Nephron (organoid): ENCODE data around the gene AMN1.

ENCODE experiments used
- H3K27ac Mint-ChIP-seq, 3 experiments: 2 replicates each; pipeline ENCODE4 v1.8.0; 2020; ENCODE audit warnings: mixed read lengths in 3 of 3, mild to moderate bottlenecking in 2 of 3, moderate library complexity in 1 of 3
- H3K27me3 Mint-ChIP-seq: 2 replicates; pipeline ENCODE4 v1.8.0; 2021; ENCODE audit warnings: low read depth, mild to moderate bottlenecking, moderate library complexity, mixed read lengths
- H3K36me3 Mint-ChIP-seq: 2 replicates; pipeline ENCODE4 v1.8.0; 2020; ENCODE audit warnings: low read depth, mixed read lengths
- H3K4me1 Mint-ChIP-seq: 2 replicates; pipeline ENCODE4 v1.8.0; 2020; ENCODE audit warnings: mixed read lengths
- H3K4me3 Mint-ChIP-seq, 3 experiments: 2 replicates each; pipeline ENCODE4 v1.8.0; 2020; ENCODE audit warnings: mild to moderate bottlenecking in 3 of 3, mixed read lengths in 3 of 3, moderate library complexity in 2 of 3
- H3K9me3 Mint-ChIP-seq: 2 replicates; pipeline ENCODE4 v1.8.0; 2020; ENCODE audit warnings: mixed read lengths
- TF ChIP-seq, protein P1 (sequence below), 3 experiments: fragments of 200-600 bp; sonication (generic); IDR thresholded peaks; one replicate each; pipeline ENCODE4 v1.5.0; 2021; ENCODE audit warnings: antibody characterized with exemption in 3 of 3; ENCODE audit not compliant: unreplicated experiment in 3 of 3

Gene AMN1

DNA sequence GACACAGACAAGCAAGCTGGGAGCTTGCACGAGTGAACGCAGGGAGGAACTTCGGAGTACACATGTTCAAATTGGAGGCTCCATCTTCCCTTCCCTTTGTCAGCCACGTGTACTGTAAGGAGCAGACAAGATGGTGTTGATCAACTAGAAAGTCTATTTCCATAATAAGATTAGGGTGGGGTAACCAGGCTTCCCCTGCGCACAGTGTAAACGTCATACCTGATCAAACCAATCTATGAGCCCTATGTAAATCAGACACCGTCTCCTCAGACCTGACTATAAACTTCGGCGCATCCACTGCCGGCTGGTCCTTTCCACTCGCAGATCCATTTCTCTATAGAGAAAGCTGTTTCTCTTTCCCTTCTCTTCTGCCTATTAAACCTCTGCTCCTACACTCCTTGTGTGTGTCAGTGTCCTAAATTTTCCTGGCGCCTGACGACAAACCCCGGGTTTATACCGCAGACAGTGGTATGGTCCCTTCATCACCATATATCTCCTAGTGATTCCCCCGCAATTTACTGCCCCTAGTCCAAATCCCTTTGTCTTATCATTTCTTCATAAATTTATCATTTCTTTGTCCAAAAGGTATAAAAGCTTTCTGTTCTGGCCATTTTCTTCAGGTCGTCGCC, 76.8 kb downstream of the AMN1 start:
- H3K36me3 Mint-ChIP-seq, result no peaks in the 10 kb centered on the region
- TF ChIP-seq, protein P1, sequence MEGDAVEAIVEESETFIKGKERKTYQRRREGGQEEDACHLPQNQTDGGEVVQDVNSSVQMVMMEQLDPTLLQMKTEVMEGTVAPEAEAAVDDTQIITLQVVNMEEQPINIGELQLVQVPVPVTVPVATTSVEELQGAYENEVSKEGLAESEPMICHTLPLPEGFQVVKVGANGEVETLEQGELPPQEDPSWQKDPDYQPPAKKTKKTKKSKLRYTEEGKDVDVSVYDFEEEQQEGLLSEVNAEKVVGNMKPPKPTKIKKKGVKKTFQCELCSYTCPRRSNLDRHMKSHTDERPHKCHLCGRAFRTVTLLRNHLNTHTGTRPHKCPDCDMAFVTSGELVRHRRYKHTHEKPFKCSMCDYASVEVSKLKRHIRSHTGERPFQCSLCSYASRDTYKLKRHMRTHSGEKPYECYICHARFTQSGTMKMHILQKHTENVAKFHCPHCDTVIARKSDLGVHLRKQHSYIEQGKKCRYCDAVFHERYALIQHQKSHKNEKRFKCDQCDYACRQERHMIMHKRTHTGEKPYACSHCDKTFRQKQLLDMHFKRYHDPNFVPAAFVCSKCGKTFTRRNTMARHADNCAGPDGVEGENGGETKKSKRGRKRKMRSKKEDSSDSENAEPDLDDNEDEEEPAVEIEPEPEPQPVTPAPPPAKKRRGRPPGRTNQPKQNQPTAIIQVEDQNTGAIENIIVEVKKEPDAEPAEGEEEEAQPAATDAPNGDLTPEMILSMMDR (IDR thresholded peaks at IDR 0.05; ENCODE audit: unreplicated experiment in 3 of 3), result no peak
- H3K9me3 Mint-ChIP-seq, result no peaks in the 10 kb centered on the region
- peak overlapping the region; percentile 9 to 87 (median 58) for H3K27ac Mint-ChIP-seq
- H3K4me3 Mint-ChIP-seq, result no peak overlapping the region
- no peaks in the 10 kb centered on the region for H3K27me3 Mint-ChIP-seq
- peaks cover 9% of the 10 kb centered on the region for H3K4me1 Mint-ChIP-seq

DNA sequence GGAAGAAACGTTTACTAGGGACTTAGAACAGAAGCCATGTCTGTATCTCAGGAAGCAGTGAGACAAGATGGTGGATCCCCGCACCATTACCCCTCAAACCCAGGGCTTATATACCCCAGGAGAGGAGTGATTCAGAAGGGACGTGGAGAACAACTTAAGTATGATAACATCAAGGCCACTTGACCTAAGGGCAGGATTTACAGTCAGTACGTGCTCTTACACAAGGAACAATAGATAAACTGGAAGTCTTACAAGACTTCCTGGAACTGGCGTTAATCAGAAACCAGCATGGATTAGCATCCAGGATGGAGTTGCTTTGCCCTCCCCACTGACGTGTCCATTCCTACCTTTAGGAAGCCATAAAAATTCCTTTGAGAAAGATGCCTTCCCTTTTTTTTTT, 77.9 kb downstream of the AMN1 start:
- no peaks in the 10 kb centered on the region for H3K36me3 Mint-ChIP-seq
- TF ChIP-seq, protein P1 (IDR thresholded peaks at IDR 0.05; ENCODE audit: unreplicated experiment in 3 of 3), result no peak

DNA sequence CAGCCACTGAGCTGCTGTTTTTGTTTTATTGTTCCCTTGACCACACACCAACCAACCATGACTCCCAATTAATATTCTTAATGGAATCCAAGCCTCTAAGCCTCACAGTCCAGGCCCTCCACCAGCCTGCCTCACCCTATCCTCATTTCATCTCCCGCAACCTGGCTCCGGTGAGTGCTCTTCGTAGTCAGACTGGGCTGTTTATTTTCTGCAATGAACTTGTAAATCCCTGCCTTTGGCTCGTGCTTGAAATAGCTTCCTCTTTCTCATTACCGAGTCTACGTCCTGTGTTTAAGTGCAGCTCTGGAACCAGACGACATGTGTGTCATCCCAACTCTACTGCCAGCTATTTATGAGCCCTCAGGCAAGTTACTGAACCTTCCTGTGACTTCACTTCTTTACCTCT, 81.7 kb downstream of the AMN1 start:
- peak overlapping the region in 1 of 3 experiments; percentile 2 for H3K27ac Mint-ChIP-seq
- H3K27me3 Mint-ChIP-seq, result no peaks in the 10 kb centered on the region
- no peaks in the 10 kb centered on the region for H3K36me3 Mint-ChIP-seq
- peaks cover 15% of the 10 kb centered on the region for H3K4me1 Mint-ChIP-seq
- no peaks in the 10 kb centered on the region for H3K9me3 Mint-ChIP-seq
- TF ChIP-seq, protein P1 (IDR thresholded peaks at IDR 0.05; ENCODE audit: unreplicated experiment in 3 of 3), result no peak
- H3K4me3 Mint-ChIP-seq, result no peak overlapping the region

More for the DNA sequence above, 77.9 kb downstream of the AMN1 start:
- Mint-ChIP-seq H3K27me3 (no peaks in the 10 kb centered on the region), H3K4me3 (no peak overlapping the region), H3K27ac (peak overlapping the region; percentile 61 to 87 (median 81)), H3K4me1 (peaks cover 13% of the 10 kb centered on the region), H3K9me3 (no peaks in the 10 kb centered on the region)

DNA sequence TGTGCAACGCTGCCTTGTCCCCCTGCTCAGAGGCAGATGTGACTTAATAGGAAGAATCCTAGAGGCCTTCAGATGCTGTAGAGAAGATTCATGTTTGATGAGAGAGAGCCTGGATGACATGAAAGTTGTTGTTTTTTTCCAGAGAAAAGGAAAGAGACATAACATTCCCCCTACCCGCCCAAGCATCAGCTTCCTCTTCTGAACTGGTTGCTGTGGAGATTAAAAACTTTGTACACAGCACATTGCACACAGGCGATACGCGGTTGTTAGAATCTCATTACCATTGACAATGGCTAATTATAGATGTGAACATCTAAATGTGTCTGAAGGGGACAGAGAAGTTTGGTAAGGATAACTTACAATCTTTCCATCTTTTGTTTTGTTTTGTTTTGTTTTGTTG, 82.9 kb downstream of the AMN1 start:
- Mint-ChIP-seq H3K4me3 (no peak overlapping the region), H3K4me1 (peaks cover 23% of the 10 kb centered on the region), H3K27me3 (no peaks in the 10 kb centered on the region), H3K27ac (peak overlapping the region; percentile 4 to 59 (median 26)), H3K9me3 (no peaks in the 10 kb centered on the region), H3K36me3 (no peaks in the 10 kb centered on the region)
- TF ChIP-seq, protein P1 (IDR thresholded peaks at IDR 0.05; ENCODE audit: unreplicated experiment in 3 of 3), result no peak

DNA sequence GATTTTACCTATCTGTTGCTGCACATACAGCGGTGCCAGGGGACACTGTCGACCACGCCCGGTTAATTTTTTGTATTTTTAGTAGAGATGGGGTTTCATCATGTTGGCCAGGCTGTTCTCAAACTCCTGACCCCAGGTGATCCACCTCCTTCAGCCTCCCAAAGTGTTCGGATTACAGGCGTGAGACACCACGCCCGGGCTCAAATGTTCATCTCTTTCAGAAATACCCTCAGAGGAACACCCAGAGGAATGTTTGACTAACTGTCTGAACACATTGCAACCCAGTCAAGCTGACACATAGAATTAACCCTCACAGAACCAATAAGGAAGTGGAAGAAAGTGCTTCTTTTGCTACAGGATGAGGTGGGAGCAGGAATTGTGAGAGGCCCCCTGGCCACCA, 84.3 kb downstream of the AMN1 start:
- no peak overlapping the region for H3K27ac Mint-ChIP-seq
- peaks cover 23% of the 10 kb centered on the region for H3K4me1 Mint-ChIP-seq
- no peaks in the 10 kb centered on the region for H3K36me3 Mint-ChIP-seq
- H3K27me3 Mint-ChIP-seq, result no peaks in the 10 kb centered on the region
- H3K9me3 Mint-ChIP-seq, result no peaks in the 10 kb centered on the region
- TF ChIP-seq, protein P1 (IDR thresholded peaks at IDR 0.05; ENCODE audit: unreplicated experiment in 3 of 3), result no peak
- H3K4me3 Mint-ChIP-seq, result no peak overlapping the region

DNA sequence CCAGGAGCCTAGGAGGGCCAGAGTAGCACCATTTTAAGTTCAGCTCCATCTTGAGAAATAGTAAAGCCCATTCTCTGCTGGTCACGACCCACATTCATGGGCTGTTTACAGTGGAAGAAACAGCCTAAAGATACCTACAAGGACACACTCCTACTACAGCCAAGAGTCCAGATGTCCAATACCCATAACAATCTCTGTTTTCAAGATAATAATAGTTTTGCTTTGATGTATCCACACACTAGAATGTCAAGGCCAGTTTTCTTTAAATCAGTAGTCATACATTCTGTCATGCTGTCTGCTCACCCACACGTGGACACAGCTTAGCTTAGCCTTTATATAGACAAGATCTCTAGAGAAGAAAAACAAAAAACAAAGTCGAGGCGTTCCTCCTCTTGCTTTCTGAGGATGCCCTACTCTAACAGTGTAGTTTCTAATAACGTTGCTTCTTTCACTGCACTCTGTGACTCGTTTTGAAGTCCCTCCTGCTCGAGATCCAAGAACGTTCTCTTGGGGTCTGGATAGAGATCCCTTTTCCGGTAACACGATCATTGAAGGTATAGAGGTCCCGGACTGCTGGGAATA, 87.2 kb downstream of the AMN1 start:
- TF ChIP-seq, protein P1 (IDR thresholded peaks at IDR 0.05; ENCODE audit: unreplicated experiment in 3 of 3), result no peak
- Mint-ChIP-seq H3K27ac (peak overlapping the region in 2 of 3 experiments; percentile 63 to 75), H3K4me1 (peaks cover 18% of the 10 kb centered on the region), H3K9me3 (no peaks in the 10 kb centered on the region), H3K27me3 (no peaks in the 10 kb centered on the region), H3K36me3 (no peaks in the 10 kb centered on the region), H3K4me3 (no peak overlapping the region)
